Right kidney (tissue), 9 donors: ENCODE data around the gene MS4A18.
"Not testable (repeated sequence)": the region's sequence is repeated elsewhere in the genome, so short reads cannot be mapped to it uniquely, and the experiment has no call there.

Experiments
- DNase-seq: peaks from one replicate; pipeline ENCODE4 v3.0.0-alpha.2; 2016
- long read RNA-seq, 8 donors: transcript quantifications; one replicate each; lab custom pipeline, GENCODE V29; 2026

The MS4A18 gene
- long read RNA-seq, donor 1: 0 reads
- long read RNA-seq, donor 2: 0 reads
- long read RNA-seq, donor 3: 0 reads
- long read RNA-seq, donor 4: 0 reads
- long read RNA-seq, donor 5: 0 reads
- long read RNA-seq, donor 6: 0 reads
- long read RNA-seq, donor 7: 0 reads
- long read RNA-seq, donor 8: 0 reads

- DNase-seq: no peak
Observed at GRCh38 chr11:60724420-60724819, at the start of gene MS4A18. TSS of gene MS4A18 (plus strand) at chr11:60724720.

GRCh38 chr11:60678231-60678630 lies 46.3 kb upstream of the MS4A18 start:
- not testable (repeated sequence) for DNase-seq

- no peak for DNase-seq
Observed at GRCh38 chr11:60679879-60680278, 44.6 kb upstream of the MS4A18 start.

- no peak for DNase-seq
Observed at GRCh38 chr11:60680455-60681119, 43.9 kb upstream of the MS4A18 start.

DNA sequence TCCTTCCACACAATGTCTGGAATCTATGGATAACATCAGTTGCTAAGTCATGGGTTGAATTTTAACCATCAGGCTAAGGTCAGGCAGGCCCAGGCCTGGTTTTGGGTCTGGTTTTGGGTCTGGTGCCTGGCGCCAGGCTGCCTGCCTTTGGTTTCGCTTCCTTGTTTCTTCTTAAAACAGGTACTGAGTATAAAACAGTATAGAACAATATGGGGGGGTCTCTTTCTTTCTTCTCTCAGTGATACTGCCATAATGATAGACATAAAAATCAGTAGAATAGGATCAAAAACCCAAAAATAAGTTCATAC lies 40.0 kb upstream of the MS4A18 start:
- not testable (repeated sequence) for DNase-seq

GRCh38 chr11:60691661-60692060 lies 32.9 kb upstream of the MS4A18 start:
- no peak for DNase-seq

DNA sequence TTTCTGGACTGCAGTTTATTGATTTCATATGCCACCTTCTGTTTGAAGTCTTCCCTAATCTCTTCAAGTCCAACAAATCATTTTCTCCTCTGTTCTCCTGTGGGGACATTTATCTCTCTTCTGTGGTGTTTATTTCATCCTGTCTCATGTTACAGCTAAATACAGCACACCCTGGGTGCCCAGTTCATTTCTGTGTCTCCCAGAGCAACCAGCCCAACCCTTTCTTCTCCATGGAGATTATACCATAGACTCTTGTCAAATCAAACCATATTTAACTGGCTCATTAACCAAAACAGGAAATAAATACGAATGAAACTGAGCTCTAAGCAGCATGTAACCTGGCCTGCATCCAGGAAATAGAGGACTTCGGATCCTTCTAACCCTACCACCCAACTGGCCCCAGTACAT lies 25.2 kb upstream of the MS4A18 start, which contains the start of gene MS4A8:
Gene MS4A8 (plus strand): TSS at position 329 of the 408 bp plus-strand sequence. CDS start 1,249 bp downstream, outside the sequence.
- no peak for DNase-seq

GRCh38 chr11:60699936-60700335 lies 24.6 kb upstream of the MS4A18 start:
- no peak for DNase-seq

GRCh38 chr11:60700689-60701468 lies 23.6 kb upstream of the MS4A18 start:
- DNase-seq: no peak

GRCh38 chr11:60701469-60701818 lies 23.1 kb upstream of the MS4A18 start:
- DNase-seq: no peak

DNA sequence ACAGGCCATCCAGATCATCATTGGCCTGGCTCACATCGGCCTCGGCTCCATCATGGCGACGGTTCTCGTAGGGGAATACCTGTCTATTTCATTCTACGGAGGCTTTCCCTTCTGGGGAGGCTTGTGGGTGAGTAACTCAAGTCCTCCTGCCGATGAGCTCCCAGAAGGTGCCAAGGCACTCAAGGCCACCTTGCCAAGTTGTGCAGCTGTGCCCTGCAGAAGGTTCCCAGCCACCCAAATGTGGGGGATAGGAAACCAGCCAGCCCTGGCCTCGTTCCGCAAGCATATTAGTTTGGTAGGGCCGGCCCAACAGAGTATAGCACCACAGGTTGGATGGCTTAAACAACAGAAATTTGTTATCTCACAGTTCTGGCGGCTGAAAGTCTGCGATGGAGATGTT lies 21.1 kb upstream of the MS4A18 start:
- DNase-seq: no peak

- DNase-seq: no peak
Observed at GRCh38 chr11:60705895-60706294, 18.6 kb upstream of the MS4A18 start.

GRCh38 chr11:60706931-60707330 lies 17.6 kb upstream of the MS4A18 start:
- DNase-seq: no peak

DNA sequence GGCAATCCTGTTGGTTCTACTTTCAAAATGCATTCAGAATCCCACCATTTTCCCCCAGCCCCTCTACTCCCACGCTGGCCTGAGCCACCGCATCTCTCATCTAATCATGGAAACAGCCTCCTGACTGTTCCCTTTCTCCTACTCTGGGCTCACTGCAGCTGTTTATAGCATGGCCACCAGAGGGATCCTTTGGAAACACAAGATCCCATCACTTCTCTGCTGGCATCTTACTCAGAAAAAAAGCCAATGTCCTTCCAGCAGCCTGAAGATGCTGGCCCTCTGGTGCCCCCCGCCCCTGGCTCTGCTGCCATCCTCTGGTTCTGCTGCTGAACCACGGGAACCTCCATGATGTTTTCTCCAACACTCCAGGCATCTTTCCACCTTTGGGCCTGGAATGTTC lies 14.0 kb upstream of the MS4A18 start:
- no peak for DNase-seq

GRCh38 chr11:60711276-60711675 lies 13.2 kb upstream of the MS4A18 start:
- DNase-seq: no peak

GRCh38 chr11:60713423-60713822 lies 11.1 kb upstream of the MS4A18 start:
- not testable (repeated sequence) for DNase-seq

DNA sequence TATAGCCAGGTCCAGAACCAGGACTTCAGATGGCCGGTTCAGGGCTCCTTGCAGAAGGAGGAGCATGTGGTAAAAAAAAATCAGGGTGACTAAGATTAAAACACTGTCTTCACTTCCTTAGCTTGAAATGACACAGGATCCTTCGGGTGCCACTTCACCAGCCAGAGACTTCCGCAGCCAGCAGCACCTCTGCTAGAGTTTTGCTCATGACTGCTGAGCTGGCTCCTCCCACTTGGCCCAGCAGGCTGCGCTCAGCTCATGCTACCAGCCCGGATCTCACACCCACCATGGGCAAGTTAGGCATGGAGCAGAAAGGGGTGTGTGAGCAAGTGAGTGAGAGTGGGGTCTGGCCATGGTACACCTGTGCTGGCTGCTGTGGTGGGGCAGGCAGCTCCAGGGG lies 6.6 kb upstream of the MS4A18 start:
- DNase-seq: no peak

GRCh38 chr11:60718524-60719316 lies 5.8 kb upstream of the MS4A18 start:
- DNase-seq: no peak

GRCh38 chr11:60719391-60719790 lies 5.1 kb upstream of the MS4A18 start:
- DNase-seq: no peak

- DNase-seq: no peak
Observed at GRCh38 chr11:60720460-60720859, 4.1 kb upstream of the MS4A18 start.

DNA sequence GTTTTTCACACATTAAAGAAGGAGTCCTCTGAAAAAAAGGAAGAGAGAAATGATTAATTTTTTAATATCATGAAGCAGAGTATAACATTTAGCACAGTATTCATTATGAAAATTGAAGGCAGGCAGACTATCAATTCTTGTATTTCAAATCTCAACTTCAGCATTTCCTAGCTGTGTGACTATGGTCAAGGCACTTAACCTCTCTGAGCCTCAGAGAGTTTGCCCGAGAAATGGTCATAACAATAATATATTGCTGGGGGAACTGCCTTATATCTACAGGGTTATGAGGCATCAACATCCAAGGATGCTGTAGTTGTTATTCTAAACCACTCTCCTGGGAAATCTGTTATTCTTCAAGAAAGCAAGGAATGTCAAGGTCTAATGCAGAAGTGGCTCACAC lies 1.1 kb downstream of the MS4A18 start:
- DNase-seq: no peak

DNA sequence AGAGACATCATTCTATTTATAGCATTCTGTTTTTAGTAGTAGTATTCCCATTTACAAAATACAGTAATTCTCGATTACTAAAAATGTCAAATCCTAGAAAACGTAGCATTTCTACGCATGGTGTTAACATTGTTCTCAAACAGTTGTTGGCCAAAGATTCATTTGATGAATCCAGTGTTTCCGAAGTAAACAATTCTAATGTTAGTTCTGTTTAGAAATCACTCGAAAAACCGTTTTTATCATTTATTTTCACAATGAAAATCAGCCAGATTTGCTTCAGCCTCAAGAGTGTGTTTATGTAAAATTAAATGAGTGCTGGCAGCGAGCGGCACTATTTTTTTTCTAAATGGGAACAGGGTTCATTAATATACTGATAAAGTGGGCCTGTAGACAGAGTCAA lies 7.1 kb downstream of the MS4A18 start:
- DNase-seq: no peak

DNA sequence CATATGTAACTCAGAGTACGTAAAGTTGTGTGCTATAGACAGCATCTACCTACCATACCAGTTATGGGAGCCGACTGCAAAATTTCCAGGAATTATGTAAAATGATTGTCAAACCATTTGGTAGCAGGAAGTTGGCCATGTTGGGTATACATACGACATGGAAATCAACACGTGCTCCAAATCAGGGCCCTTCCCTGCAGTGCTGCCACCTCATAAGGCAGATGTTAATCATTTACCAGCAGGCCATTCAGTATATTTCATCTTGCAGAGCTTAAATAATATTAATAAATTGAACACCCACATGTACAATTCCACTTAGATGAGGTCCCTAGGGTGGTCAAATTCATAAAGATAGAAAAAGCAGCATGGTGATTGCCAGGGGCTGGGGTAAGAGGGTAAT lies 9.8 kb downstream of the MS4A18 start:
- no peak for DNase-seq
